Measurements from ENCODE around the gene GCKR.

GCKR gene

DNA sequence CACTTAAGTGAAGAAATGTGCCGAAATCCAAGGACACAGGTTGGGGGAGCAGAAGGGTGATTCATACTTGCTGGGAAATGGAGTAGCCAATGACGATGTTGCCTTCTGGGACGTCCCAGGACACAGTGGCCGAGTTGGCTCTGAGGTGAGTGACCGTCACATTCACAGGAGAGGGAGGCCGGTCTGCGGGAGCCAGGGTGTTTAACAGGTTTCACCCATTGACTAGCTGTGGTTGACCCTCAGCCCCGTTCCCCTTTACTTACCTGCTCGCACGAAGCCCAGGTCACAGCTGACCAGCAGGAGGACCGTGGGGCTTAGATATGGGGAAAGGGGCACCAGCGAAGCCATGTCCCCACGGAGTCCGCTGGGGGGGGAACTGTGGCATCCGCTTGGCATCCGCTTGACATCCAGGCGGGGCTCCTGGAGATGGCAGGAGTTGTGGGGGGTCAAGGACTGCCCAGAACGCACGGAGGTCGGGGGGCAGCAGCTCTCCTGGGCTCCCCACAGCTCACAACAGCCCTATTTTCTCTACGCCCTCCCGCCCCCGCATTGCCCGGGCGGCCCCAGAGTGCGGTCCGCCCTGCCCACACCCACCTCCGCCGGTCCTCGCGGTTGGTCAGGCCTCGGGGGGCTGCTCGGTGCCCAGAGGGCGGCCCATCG, 2.2 kb upstream of the GCKR start:
- TF ChIP-seq CTCF (conservative IDR thresholded peaks at IDR 0.05; ENCODE audit: low read depth, low read length), result peak; percentile 2
- DNase-seq (ENCODE audit: low read depth), result peak; percentile 28
- H3K4me3 ChIP-seq (ENCODE audit: low read depth, low read length), result peak overlapping the region; percentile 70

DNA sequence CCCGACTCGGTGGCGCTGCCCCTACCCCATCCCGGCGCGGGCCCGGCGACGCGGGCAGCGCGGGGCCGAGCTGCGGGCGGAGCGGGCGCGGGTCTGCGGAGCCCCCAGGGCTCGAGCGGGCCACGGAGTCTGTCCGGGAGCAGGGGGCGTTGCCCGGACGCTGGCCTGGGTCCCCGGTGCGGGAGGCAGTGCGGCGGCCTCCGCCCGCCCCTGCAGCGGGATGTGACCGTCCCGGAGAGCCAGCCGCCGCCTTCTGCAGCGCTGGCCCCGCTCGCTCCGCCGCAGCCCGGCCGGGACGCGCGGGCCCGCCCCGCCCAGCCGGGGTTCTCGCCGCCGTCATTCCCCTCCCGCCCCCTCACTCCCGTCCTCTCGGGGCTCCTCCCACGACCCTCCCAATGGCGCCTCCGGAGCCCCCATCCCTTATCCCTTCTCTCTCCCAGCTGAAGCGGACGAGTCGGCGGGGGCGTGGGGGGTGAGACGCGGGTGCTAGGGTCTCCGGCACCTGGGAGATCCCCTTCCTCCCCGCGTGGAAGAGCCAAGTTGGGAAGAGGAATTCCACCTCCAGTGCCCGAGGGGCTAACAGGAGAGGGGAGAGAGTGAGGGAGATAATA, 1.6 kb upstream of the GCKR start, which contains the start of gene FNDC4:
TSS of gene FNDC4 (minus strand) at position 257 of the 611 bp plus-strand sequence. CDS start 521 bp downstream, outside the sequence.
- TF ChIP-seq CTCF (conservative IDR thresholded peaks at IDR 0.05; ENCODE audit: low read depth, low read length), result no peak
- peak; percentile 3 for DNase-seq (ENCODE audit: low read depth)
- H3K4me3 ChIP-seq (ENCODE audit: low read depth, low read length), result peak within 1 kb of the TSS; percentile 70

GRCh38 chr2:27495840-27496356, 741 bp upstream of the GCKR start:
- no peak overlapping the region for H3K4me3 ChIP-seq (ENCODE audit: low read depth, low read length)
- TF ChIP-seq CTCF (conservative IDR thresholded peaks at IDR 0.05; ENCODE audit: low read depth, low read length), result no peak
- DNase-seq (ENCODE audit: low read depth), result no peak

GRCh38 chr2:27497288-27497627, 619 bp downstream of the GCKR start:
- no peak for DNase-seq (ENCODE audit: low read depth)
- no peak for TF ChIP-seq CTCF (conservative IDR thresholded peaks at IDR 0.05; ENCODE audit: low read depth, low read length)
- no peak overlapping the region for H3K4me3 ChIP-seq (ENCODE audit: low read depth, low read length)

GRCh38 chr2:27498975-27499374, 2.3 kb downstream of the GCKR start:
- no peak for DNase-seq (ENCODE audit: low read depth)
- no peak overlapping the region for H3K4me3 ChIP-seq (ENCODE audit: low read depth, low read length)
- TF ChIP-seq CTCF (conservative IDR thresholded peaks at IDR 0.05; ENCODE audit: low read depth, low read length), result no peak

DNA sequence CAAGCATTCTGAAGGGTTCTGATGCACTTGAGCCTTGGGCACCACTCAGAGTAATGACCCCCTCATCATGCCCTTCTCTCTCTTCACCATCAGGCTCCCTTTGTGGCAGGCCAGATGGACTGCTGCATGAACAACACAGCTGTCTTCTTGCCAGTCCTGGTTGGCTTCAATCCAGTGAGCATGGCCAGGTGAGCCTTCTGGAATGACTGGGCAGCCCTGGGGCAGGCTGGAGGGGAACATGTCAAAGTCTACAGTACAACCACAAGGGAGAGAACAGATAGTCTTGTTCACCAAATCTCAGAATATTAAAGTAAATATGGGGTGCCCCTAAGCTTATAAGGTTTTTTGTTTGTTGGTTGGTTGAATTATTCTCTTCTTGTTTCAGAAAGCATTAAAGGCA, 4.4 kb downstream of the GCKR start:
- H3K4me3 ChIP-seq (ENCODE audit: low read depth, low read length), result no peak overlapping the region
- no peak for DNase-seq (ENCODE audit: low read depth)
- no peak for TF ChIP-seq CTCF (conservative IDR thresholded peaks at IDR 0.05; ENCODE audit: low read depth, low read length)

DNA sequence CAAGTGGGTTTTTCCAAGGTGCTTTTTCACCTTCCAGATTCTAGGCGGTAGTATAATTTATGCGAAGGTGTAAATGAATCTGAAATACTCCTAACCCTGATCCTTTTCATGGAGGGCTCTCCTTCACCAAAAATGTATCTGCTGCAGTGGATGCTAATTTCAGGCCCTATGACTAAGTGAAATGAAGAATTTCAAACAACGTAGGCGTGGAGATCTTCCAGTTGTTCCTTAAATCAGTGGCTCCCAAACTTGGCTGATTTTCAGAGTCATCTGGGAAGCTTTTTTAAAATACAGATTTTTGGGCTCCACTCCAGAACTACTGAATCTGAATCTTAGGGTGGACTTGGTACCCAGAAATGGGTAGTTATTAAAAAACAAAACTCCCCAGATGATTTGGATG, 5.5 kb downstream of the GCKR start:
- no peak overlapping the region for H3K4me3 ChIP-seq (ENCODE audit: low read depth, low read length)
- no peak for DNase-seq (ENCODE audit: low read depth)
- no peak for TF ChIP-seq CTCF (conservative IDR thresholded peaks at IDR 0.05; ENCODE audit: low read depth, low read length)

All from choroid plexus epithelial cell (primary cell).